HepG2 (cell line): ENCODE measurements around the gene GLI3. TPM values are rescaled to one million over a fixed set of nuclear protein-coding genes. Genes with fewer than 3 reads are reported as not detected.

ENCODE experiments used
- ATAC-seq: fragments of 200-7000 bp; cut with Tn5 transposase; 3 replicates; pipeline ENCODE4 v1.9.1; 2020; ENCODE audit warnings: mild to moderate bottlenecking, moderate library complexity
- BruUV-seq: library from RNA; stranded (reverse); fragments of 400-500 nt; replicated peaks from 2 replicates; lab custom pipeline; 2021; lab: Mats Ljungman, UMichigan
- CTCF ChIA-PET: fragments of 300-600 bp; formaldehyde crosslinking; extraction: SDS; loops from one replicate; lab custom pipeline; 2021; ENCODE audit warnings: low total read pairs, inconsistent platforms, low intra/inter-chr PET ratio; lab: Yijun Ruan, JAX
- POLR2A ChIA-PET: fragments of 350-600 bp; sonication (Branson Sonifier 250); formaldehyde crosslinking; loops from one replicate; lab custom pipeline; 2020; ENCODE audit warnings: antibody characterized with exemption, inconsistent platforms; lab: Yijun Ruan, JAX
- DNase-seq: peaks from one replicate; pipeline ENCODE4 v3.0.0-alpha.2; 2015; ENCODE audit warnings: low spot score
- FAIRE-seq: peaks from 3 replicates; lab custom pipeline; 2011; peaks lifted over from hg19 to GRCh38; lab: Jason Lieb, UNC
- H2AFZ ChIP-seq: one replicate; pipeline ENCODE4 v1.6.1; 2011; ENCODE audit warnings: low read length, inconsistent platforms
- H3K27ac ChIP-seq: fragments of 300-600 bp; 3 replicates; pipeline ENCODE4 v1.8.0; 2011; ENCODE audit warnings: mixed run types, mild to moderate bottlenecking, mixed read lengths, low read length, inconsistent platforms; ENCODE audit not compliant: insufficient read depth; ENCODE audit errors: extremely low read length
- H3K27me3 ChIP-seq, 2 experiments: fragments of 200-600 bp in 1 of 2; 2 replicates in 1 of 2; 3 replicates in 1 of 2; pipeline versions ENCODE4 v1.6.0 to v1.8.0; 2011; ENCODE audit warnings: low read length in 2 of 2, mild to moderate bottlenecking in 2 of 2, moderate library complexity in 2 of 2, inconsistent platforms in 1 of 2; ENCODE audit not compliant: insufficient read depth in 2 of 2, control insufficient read depth in 1 of 2
- H3K36me3 ChIP-seq, 2 experiments: fragments of 200-600 bp in 1 of 2; replicated peaks in 1 of 2; 2 replicates in 1 of 2; 3 replicates in 1 of 2; pipeline versions ENCODE4 v1.5.1 to v1.8.0; 2011; ENCODE audit warnings: low read length in 2 of 2, inconsistent platforms in 1 of 2; ENCODE audit not compliant: insufficient read depth in 2 of 2, control insufficient read depth in 1 of 2
- H3K4me1 ChIP-seq: 2 replicates; pipeline ENCODE4 v1.5.1; 2012; ENCODE audit warnings: low read length, inconsistent platforms; ENCODE audit not compliant: insufficient read depth
- H3K4me2 ChIP-seq: 2 replicates; pipeline ENCODE4 v1.6.0; 2011; ENCODE audit warnings: low read depth, low read length, inconsistent platforms
- H3K4me3 ChIP-seq, 3 experiments: fragments of 200-600 bp in 1 of 3; sonication (generic), shearing (Covaris generic) in 1 of 3; replicated peaks in 1 of 3; 2 replicates each; pipeline ENCODE4 v1.5.1; 2011 to 2016; ENCODE audit warnings: low read length in 3 of 3, inconsistent platforms in 2 of 3, low read depth in 2 of 3, mild to moderate bottlenecking in 2 of 3, control low read depth in 1 of 3, mixed read lengths in 1 of 3; ENCODE audit not compliant: insufficient read depth in 1 of 3
- H3K79me2 ChIP-seq: one replicate; pipeline ENCODE4 v1.6.1; 2011; ENCODE audit warnings: low read length, inconsistent platforms; ENCODE audit not compliant: insufficient read depth
- H3K9ac ChIP-seq: 2 replicates; pipeline ENCODE4 v1.6.0; 2011; ENCODE audit warnings: mild to moderate bottlenecking, low read depth, low read length, inconsistent platforms; ENCODE audit not compliant: insufficient read depth
- H3K9me3 ChIP-seq: 2 replicates; pipeline ENCODE4 v1.5.1; 2012; ENCODE audit warnings: mild to moderate bottlenecking, low read length
- H4K20me1 ChIP-seq: 2 replicates; pipeline ENCODE4 v1.6.0; 2011; ENCODE audit warnings: inconsistent platforms, mild to moderate bottlenecking, low read length, moderate library complexity; ENCODE audit not compliant: insufficient read depth
- CCAR2 ChIP-seq: fragments of 200-400 bp; formaldehyde crosslinking; optimal IDR thresholded peaks from 2 replicates; pipeline ENCODE3; 2018; ENCODE audit warnings: low read depth, mild to moderate bottlenecking, low read length, moderate library complexity
- HHEX ChIP-seq: IDR thresholded peaks from 2 replicates; pipeline ENCODE4 v1.6.1; 2016; ENCODE audit warnings: control low read depth
- MAFK ChIP-seq, 2 experiments: IDR thresholded peaks in 1 of 2; conservative IDR thresholded peaks in 1 of 2; 2 replicates each; pipeline ENCODE4 v1.6.1; 2011; ENCODE audit warnings: improper control_type of control experiment in 2 of 2, low read length in 2 of 2
- ZNF619 ChIP-seq: sonication (generic); formaldehyde crosslinking; IDR thresholded peaks from 2 replicates; pipeline ENCODE4 v1.4.0; 2020; ENCODE audit warnings: mild to moderate bottlenecking, missing genetic modification reagents
- ZNF629 ChIP-seq: sonication (generic); formaldehyde crosslinking; conservative IDR thresholded peaks from 2 replicates; pipeline ENCODE4 v1.5.0; 2020; ENCODE audit warnings: missing genetic modification reagents
- WGBS: methylation state at CpG from one replicate; pipeline ENCODE4 v1.1.6; 2017; ENCODE audit warnings: low lambda C conversion rate; 5-methylcytosine and 5-hydroxymethylcytosine counted together
- in situ Hi-C: cut with HindIII; loops from 2 replicates; pipeline ENCODE4 v1.10.0; 2017; ENCODE audit warnings: low pct_unique_long_range_greater_than_20kb; ENCODE audit not compliant: extremely low pct_ligation_motif_present
- intact Hi-C: fragments of 100-400 bp; cut with micrococcal nuclease; formaldehyde crosslinking; loops from one replicate; pipeline ENCODE4 v1.10.0; 2022; ENCODE audit not compliant: unreplicated experiment
- polyA plus RNA-seq, 8 experiments: library from polyadenylated mRNA; depleted of rRNA in 3 of 8; stranded (reverse) in 7 of 8; unstranded in 1 of 8; fragments of >200 nt; fragmentation: Illumina TruSeq in 4 of 8; extraction: Trizol in 4 of 8; gene quantifications; 2 replicates each; pipeline versions ENCODE4 v1.2.1 to v1.2.3, GENCODE V29; 2011 to 2016; ENCODE audit warnings: low read depth in 4 of 8, missing spikeins in 1 of 8, mixed read lengths in 1 of 8; ENCODE audit not compliant: insufficient read depth in 1 of 8
- total RNA-seq, 5 experiments: library from RNA; depleted of rRNA; stranded (reverse); fragments of >200 nt; fragmentation: Illumina TruSeq; extraction: Trizol; gene quantifications; 2 replicates each; pipeline ENCODE4 v1.2.3, GENCODE V29; 2016; ENCODE audit warnings: low read depth in 1 of 5
- TF ChIP-seq, protein P1 (sequence below): sonication (generic); formaldehyde crosslinking; IDR thresholded peaks from 2 replicates; pipeline ENCODE4 v1.9.0; 2021; ENCODE audit warnings: missing genetic modification reagents, mild to moderate bottlenecking, borderline replicate concordance
- TF ChIP-seq, protein P2 (sequence below): sonication (generic); formaldehyde crosslinking; IDR thresholded peaks from 2 replicates; pipeline ENCODE4 v1.9.0; 2022; ENCODE audit warnings: missing genetic modification reagents, mild to moderate bottlenecking, borderline replicate concordance
- TF ChIP-seq, protein P3 (sequence below): sonication (generic); formaldehyde crosslinking; IDR thresholded peaks from 2 replicates; pipeline ENCODE4 v1.5.0; 2020; ENCODE audit warnings: missing genetic modification reagents, mild to moderate bottlenecking, borderline replicate concordance
- TF ChIP-seq, protein P4 (sequence below): sonication (generic); formaldehyde crosslinking; IDR thresholded peaks from 2 replicates; pipeline ENCODE4 v1.5.0; 2020; ENCODE audit warnings: missing genetic modification reagents, mild to moderate bottlenecking, borderline replicate concordance
- TF ChIP-seq, protein P5 (sequence below): sonication (generic); formaldehyde crosslinking; IDR thresholded peaks from 2 replicates; pipeline ENCODE4 v1.5.1; 2020; ENCODE audit warnings: mild to moderate bottlenecking, missing genetic modification reagents, borderline replicate concordance

GLI3 gene
- total and polyA plus RNA-seq, 2 of the 13 experiments (the other 11 are each of a cell fraction or from before 2014, with no cell fraction given): not detected

DNA sequence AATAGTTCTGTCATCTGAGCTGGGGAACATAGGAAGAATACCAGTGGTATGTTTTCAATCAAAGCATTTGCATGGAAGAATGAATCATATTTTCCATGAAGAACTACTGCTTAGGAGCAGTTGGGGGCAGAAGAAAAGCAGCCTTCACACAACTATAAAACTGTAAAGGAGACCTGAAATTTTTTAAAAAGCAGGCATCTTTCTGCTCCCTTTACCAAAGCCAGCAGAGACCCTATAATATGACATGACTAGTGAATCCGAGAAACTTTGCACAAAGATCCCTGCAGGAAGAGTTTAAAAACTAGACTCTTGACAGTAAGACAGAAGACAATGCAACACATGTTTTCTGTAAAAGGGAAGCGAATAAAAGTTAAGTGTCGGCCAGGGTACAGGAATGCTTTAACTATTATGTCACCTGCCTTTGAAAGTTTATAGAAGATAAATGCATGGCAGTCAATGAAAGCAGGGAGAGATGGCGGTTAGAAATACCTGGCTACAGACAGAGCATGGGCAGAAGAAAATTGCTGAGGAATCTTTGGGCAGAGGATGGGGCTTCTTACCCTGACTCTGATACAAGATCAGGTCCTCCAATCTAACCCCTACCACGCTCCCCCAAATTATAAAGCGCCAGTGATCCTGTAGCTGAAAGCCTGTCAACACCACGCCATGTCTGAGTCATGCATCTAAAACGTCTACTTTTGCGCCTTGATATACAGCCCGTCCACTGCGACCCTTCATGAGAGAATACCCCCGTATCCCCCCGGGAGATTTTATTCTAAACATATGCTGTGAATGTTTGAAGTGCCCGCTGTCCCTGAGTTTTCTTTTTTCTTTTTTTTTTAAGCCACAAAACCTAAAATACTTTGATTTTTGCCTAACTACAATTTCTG is 93.1 kb downstream of the GLI3 start:
- Histone ChIP-seq H2AFZ (no peak overlapping the region), H4K20me1 (no peaks in the 10 kb centered on the region), H3K27ac (no peak overlapping the region), H3K27me3 (peaks cover 0 to 24% of the 10 kb centered on the region in 2 experiments; a peak in 1 of 5 replicates), H3K9me3 (no peaks in the 10 kb centered on the region), H3K4me2 (no peak overlapping the region), H3K4me1 (no peaks in the 10 kb centered on the region), H3K79me2 (no peaks in the 10 kb centered on the region), H3K4me3 (no peak overlapping the region), H3K9ac (no peak overlapping the region), H3K36me3 (no peaks in the 10 kb centered on the region)
- CTCF ChIA-PET: no interaction called here
- BruUV-seq: no TSS peak
- intact Hi-C loops (no loop called here), in situ Hi-C loops (no loop called here)
- 7% methylated on average over 11 of the region's 14 CpGs for WGBS
- FAIRE-seq (no peak), ATAC-seq (no peak), DNase-seq (no peak)
- POLR2A ChIA-PET: no interaction called here
- no peak for TF ChIP-seq ZNF619 (CRISPR knock-in tag)
- TF ChIP-seq MAFK (conservative IDR thresholded peaks at IDR 0.05 in 1 of 2, IDR thresholded peaks at IDR 0.05 in 1 of 2; ENCODE audit: low read length in 2 of 2): no peak
- no peak for TF ChIP-seq HHEX (CRISPR knock-in tag)
- TF ChIP-seq, protein P1, sequence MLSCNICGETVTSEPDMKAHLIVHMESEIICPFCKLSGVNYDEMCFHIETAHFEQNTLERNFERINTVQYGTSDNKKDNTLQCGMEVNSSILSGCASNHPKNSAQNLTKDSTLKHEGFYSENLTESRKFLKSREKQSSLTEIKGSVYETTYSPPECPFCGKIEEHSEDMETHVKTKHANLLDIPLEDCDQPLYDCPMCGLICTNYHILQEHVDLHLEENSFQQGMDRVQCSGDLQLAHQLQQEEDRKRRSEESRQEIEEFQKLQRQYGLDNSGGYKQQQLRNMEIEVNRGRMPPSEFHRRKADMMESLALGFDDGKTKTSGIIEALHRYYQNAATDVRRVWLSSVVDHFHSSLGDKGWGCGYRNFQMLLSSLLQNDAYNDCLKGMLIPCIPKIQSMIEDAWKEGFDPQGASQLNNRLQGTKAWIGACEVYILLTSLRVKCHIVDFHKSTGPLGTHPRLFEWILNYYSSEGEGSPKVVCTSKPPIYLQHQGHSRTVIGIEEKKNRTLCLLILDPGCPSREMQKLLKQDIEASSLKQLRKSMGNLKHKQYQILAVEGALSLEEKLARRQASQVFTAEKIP: no peak
- TF ChIP-seq, protein P2, sequence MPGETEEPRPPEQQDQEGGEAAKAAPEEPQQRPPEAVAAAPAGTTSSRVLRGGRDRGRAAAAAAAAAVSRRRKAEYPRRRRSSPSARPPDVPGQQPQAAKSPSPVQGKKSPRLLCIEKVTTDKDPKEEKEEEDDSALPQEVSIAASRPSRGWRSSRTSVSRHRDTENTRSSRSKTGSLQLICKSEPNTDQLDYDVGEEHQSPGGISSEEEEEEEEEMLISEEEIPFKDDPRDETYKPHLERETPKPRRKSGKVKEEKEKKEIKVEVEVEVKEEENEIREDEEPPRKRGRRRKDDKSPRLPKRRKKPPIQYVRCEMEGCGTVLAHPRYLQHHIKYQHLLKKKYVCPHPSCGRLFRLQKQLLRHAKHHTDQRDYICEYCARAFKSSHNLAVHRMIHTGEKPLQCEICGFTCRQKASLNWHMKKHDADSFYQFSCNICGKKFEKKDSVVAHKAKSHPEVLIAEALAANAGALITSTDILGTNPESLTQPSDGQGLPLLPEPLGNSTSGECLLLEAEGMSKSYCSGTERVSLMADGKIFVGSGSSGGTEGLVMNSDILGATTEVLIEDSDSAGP (CRISPR knock-in tag): no peak
- TF ChIP-seq ZNF629 (CRISPR knock-in tag): no peak
- TF ChIP-seq, protein P3, sequence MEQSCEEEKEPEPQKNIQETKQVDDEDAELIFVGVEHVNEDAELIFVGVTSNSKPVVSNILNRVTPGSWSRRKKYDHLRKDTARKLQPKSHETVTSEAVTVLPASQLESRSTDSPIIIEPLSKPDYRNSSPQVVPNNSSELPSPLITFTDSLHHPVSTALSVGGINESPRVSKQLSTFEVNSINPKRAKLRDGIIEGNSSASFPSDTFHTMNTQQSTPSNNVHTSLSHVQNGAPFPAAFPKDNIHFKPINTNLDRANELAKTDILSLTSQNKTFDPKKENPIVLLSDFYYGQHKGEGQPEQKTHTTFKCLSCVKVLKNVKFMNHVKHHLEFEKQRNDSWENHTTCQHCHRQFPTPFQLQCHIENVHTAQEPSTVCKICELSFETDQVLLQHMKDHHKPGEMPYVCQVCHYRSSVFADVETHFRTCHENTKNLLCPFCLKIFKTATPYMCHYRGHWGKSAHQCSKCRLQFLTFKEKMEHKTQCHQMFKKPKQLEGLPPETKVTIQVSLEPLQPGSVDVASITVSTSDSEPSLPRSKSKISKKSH (CRISPR knock-in tag): no peak
- TF ChIP-seq, protein P4, sequence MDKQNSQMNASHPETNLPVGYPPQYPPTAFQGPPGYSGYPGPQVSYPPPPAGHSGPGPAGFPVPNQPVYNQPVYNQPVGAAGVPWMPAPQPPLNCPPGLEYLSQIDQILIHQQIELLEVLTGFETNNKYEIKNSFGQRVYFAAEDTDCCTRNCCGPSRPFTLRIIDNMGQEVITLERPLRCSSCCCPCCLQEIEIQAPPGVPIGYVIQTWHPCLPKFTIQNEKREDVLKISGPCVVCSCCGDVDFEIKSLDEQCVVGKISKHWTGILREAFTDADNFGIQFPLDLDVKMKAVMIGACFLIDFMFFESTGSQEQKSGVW (CRISPR knock-in tag): no peak
- no peak for TF ChIP-seq CCAR2
- TF ChIP-seq, protein P5, sequence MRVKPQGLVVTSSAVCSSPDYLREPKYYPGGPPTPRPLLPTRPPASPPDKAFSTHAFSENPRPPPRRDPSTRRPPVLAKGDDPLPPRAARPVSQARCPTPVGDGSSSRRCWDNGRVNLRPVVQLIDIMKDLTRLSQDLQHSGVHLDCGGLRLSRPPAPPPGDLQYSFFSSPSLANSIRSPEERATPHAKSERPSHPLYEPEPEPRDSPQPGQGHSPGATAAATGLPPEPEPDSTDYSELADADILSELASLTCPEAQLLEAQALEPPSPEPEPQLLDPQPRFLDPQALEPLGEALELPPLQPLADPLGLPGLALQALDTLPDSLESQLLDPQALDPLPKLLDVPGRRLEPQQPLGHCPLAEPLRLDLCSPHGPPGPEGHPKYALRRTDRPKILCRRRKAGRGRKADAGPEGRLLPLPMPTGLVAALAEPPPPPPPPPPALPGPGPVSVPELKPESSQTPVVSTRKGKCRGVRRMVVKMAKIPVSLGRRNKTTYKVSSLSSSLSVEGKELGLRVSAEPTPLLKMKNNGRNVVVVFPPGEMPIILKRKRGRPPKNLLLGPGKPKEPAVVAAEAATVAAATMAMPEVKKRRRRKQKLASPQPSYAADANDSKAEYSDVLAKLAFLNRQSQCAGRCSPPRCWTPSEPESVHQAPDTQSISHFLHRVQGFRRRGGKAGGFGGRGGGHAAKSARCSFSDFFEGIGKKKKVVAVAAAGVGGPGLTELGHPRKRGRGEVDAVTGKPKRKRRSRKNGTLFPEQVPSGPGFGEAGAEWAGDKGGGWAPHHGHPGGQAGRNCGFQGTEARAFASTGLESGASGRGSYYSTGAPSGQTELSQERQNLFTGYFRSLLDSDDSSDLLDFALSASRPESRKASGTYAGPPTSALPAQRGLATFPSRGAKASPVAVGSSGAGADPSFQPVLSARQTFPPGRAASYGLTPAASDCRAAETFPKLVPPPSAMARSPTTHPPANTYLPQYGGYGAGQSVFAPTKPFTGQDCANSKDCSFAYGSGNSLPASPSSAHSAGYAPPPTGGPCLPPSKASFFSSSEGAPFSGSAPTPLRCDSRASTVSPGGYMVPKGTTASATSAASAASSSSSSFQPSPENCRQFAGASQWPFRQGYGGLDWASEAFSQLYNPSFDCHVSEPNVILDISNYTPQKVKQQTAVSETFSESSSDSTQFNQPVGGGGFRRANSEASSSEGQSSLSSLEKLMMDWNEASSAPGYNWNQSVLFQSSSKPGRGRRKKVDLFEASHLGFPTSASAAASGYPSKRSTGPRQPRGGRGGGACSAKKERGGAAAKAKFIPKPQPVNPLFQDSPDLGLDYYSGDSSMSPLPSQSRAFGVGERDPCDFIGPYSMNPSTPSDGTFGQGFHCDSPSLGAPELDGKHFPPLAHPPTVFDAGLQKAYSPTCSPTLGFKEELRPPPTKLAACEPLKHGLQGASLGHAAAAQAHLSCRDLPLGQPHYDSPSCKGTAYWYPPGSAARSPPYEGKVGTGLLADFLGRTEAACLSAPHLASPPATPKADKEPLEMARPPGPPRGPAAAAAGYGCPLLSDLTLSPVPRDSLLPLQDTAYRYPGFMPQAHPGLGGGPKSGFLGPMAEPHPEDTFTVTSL (CRISPR knock-in tag): no peak
